SK-N-SH (cell line): Measurements from ENCODE around the gene CUEDC1. TPM values are rescaled to one million over a fixed set of nuclear protein-coding genes. Genes with fewer than 3 reads are reported as not detected.

ENCODE experiments used
- CTCF ChIA-PET: fragments of 300-600, 350-600 bp; formaldehyde crosslinking; extraction: SDS; loops from one replicate; lab custom pipeline; 2021; lab: Yijun Ruan, JAX
- POLR2A ChIA-PET: fragments of 350-600 bp; sonication (Branson Sonifier 250); formaldehyde crosslinking; extraction: SDS; loops from one replicate; lab custom pipeline; 2020; ENCODE audit warnings: antibody characterized with exemption, inconsistent platforms; lab: Yijun Ruan, JAX
- DNase-seq: peaks from one replicate; pipeline ENCODE4 v3.0.0; 2012
- H2AFZ ChIP-seq: fragments of 200-600 bp; sonication (generic); 2 replicates; pipeline ENCODE4 v1.8.1; 2016; ENCODE audit warnings: antibody characterized with exemption, mild to moderate bottlenecking, low read depth
- H3F3A ChIP-seq: fragments of 200-600 bp; sonication (generic); replicated peaks from 2 replicates; pipeline ENCODE3; 2016; ENCODE audit warnings: antibody characterized with exemption, mild to moderate bottlenecking; ENCODE audit not compliant: insufficient read depth
- H3K27ac ChIP-seq, 2 experiments: fragments of 200-500 bp in 1 of 2; fragments of 200-600 bp in 1 of 2; sonication (Bioruptor generic) in 1 of 2; sonication (generic), shearing (Covaris generic) in 1 of 2; 2 replicates each; pipeline versions ENCODE4 v1.5.1 to v1.6.1; 2014 to 2016; ENCODE audit warnings: low read depth in 2 of 2, inconsistent platforms in 1 of 2, low read length in 1 of 2, mild to moderate bottlenecking in 1 of 2, mixed read lengths in 1 of 2
- H3K27me3 ChIP-seq: fragments of 200-600 bp; sonication (generic), shearing (Covaris generic); 2 replicates; pipeline ENCODE4 v1.6.1; 2016; ENCODE audit warnings: mixed run types; ENCODE audit not compliant: insufficient read depth
- H3K36me3 ChIP-seq, 2 experiments: fragments of 200-500 bp in 1 of 2; fragments of 200-600 bp in 1 of 2; sonication (Bioruptor generic) in 1 of 2; sonication (generic) in 1 of 2; replicated peaks in 1 of 2; 2 replicates each; pipeline versions ENCODE3 to v1.5.1; 2014 to 2016; ENCODE audit warnings: low read length in 1 of 2, mild to moderate bottlenecking in 1 of 2; ENCODE audit not compliant: insufficient read depth in 2 of 2, control insufficient read depth in 1 of 2
- H3K4me1 ChIP-seq, 2 experiments: fragments of 200-500 bp in 1 of 2; fragments of 200-600 bp in 1 of 2; sonication (Bioruptor generic) in 1 of 2; sonication (generic), shearing (Covaris generic) in 1 of 2; 2 replicates each; pipeline versions ENCODE4 v1.5.1 to v1.6.1; 2014 to 2016; ENCODE audit warnings: low read depth in 1 of 2, low read length in 1 of 2, mixed run types in 1 of 2; ENCODE audit not compliant: insufficient read depth in 2 of 2, control insufficient read depth in 1 of 2
- H3K4me2 ChIP-seq: fragments of 200-600 bp; sonication (generic), shearing (Covaris generic); 2 replicates; pipeline ENCODE4 v1.6.1; 2017; ENCODE audit warnings: mixed run types
- H3K4me3 ChIP-seq, 2 experiments: fragments of 200-500 bp in 1 of 2; fragments of 200-600 bp in 1 of 2; sonication (Bioruptor generic) in 1 of 2; sonication (generic), shearing (Covaris generic) in 1 of 2; 2 replicates each; pipeline versions ENCODE4 v1.5.1 to v1.8.1; 2014 to 2016; ENCODE audit warnings: low read depth in 2 of 2, inconsistent platforms in 1 of 2, low read length in 1 of 2, mild to moderate bottlenecking in 1 of 2, mixed read lengths in 1 of 2, moderate library complexity in 1 of 2
- H3K79me2 ChIP-seq: fragments of 200-600 bp; sonication (generic); 2 replicates; pipeline ENCODE4 v1.8.1; 2017; ENCODE audit warnings: mild to moderate bottlenecking; ENCODE audit not compliant: insufficient read depth
- H3K9ac ChIP-seq: fragments of 200-600 bp; sonication (generic); 2 replicates; pipeline ENCODE4 v1.6.1; 2017; ENCODE audit warnings: mixed run types
- H3K9me2 ChIP-seq: fragments of 200-600 bp; sonication (generic); 2 replicates; pipeline ENCODE4 v1.6.1; 2017; ENCODE audit warnings: mixed run types
- H3K9me3 ChIP-seq: fragments of 200-600 bp; sonication (generic); 2 replicates; pipeline ENCODE4 v1.6.1; 2017; ENCODE audit warnings: mixed run types, mild to moderate bottlenecking, moderate library complexity
- H4K20me1 ChIP-seq: fragments of 200-600 bp; sonication (generic); 2 replicates; pipeline ENCODE4 v1.6.1; 2017; ENCODE audit warnings: mild to moderate bottlenecking, mixed run types; ENCODE audit not compliant: insufficient read depth
- CHD2 ChIP-seq: fragments of 150-350 bp; IDR thresholded peaks from 2 replicates; pipeline ENCODE4 v1.6.1; 2018; ENCODE audit warnings: low read length; ENCODE audit not compliant: partially characterized antibody
- EP300 ChIP-seq, 2 experiments: IDR thresholded peaks; 2 replicates each; pipeline versions ENCODE4 v1.4.0 to v1.6.1; 2012; ENCODE audit warnings: borderline replicate concordance in 1 of 2, low read depth in 1 of 2, low read length in 1 of 2
- MXI1 ChIP-seq: IDR thresholded peaks from 2 replicates; pipeline ENCODE4 v1.6.1; 2012; ENCODE audit warnings: mild to moderate bottlenecking, low read depth, low read length, improper control_type of control experiment
- NFIC ChIP-seq: IDR thresholded peaks from 2 replicates; pipeline ENCODE4 v1.4.0; 2012; ENCODE audit warnings: borderline replicate concordance
- NRF1 ChIP-seq: IDR thresholded peaks from 2 replicates; pipeline ENCODE4 v1.6.1; 2012; ENCODE audit warnings: low read depth, mild to moderate bottlenecking, low read length
- PBX3 ChIP-seq: IDR thresholded peaks from 2 replicates; pipeline ENCODE4; 2012
- RCOR1 ChIP-seq: fragments of 150-350 bp; IDR thresholded peaks from 2 replicates; pipeline ENCODE4 v1.6.1; 2017; ENCODE audit warnings: antibody characterized with exemption, low read length
- SIN3A ChIP-seq: IDR thresholded peaks from 2 replicates; pipeline ENCODE4 v1.6.1; 2012; ENCODE audit warnings: low read depth, mild to moderate bottlenecking, low read length, moderate library complexity, borderline replicate concordance
- SMC3 ChIP-seq: IDR thresholded peaks from 2 replicates; pipeline ENCODE4 v1.6.1; 2012; ENCODE audit warnings: low read depth, low read length, improper control_type of control experiment
- TAF1 ChIP-seq: IDR thresholded peaks from 2 replicates; pipeline ENCODE4 v1.6.1; 2012; ENCODE audit warnings: low read depth, mild to moderate bottlenecking, low read length, moderate library complexity, borderline replicate concordance
- USF2 ChIP-seq: fragments of 150-350 bp; IDR thresholded peaks from 2 replicates; pipeline ENCODE4 v1.6.1; 2017; ENCODE audit warnings: antibody characterized with exemption, low read length, low read depth, borderline replicate concordance
- WGBS: methylation state at CpG from one replicate; pipeline ENCODE4 v1.1.6; 2017; ENCODE audit warnings: low lambda C conversion rate; 5-methylcytosine and 5-hydroxymethylcytosine counted together
- polyA plus RNA-seq, 3 experiments: library from polyadenylated mRNA; depleted of rRNA; stranded (reverse); fragments of >200 nt; gene quantifications; 2 replicates each; pipeline ENCODE4 v1.2.3, GENCODE V29; 2012

The CUEDC1 gene
- polyA plus RNA-seq, 1 of the 3 experiments (the other 2 are of a cell fraction) = 58.9 TPM

GRCh38 chr17:57874434-57875289 is 80.5 kb downstream of the CUEDC1 start (continued):
- TF ChIP-seq SMC3 (no peak), MXI1 (peak; percentile 34; the same call in 1 of the 2 replicates), NRF1 (no peak), USF2 (0 out of 2 replicates have a peak, but pooled peaks have one; percentile 35), CHD2 (no peak), PBX3 (peak; percentile 69; the same call in 1 of the 2 replicates), TAF1 (peak; percentile 37; the same call in 1 of the 2 replicates), RCOR1 (no peak), SIN3A (peak; percentile 88; the same call in 1 of the 2 replicates), NFIC (peak; percentile 89), EP300 (IDR thresholded peaks at IDR 0.05; ENCODE audit: borderline replicate concordance in 1 of 2, low read depth in 1 of 2, low read length in 1 of 2) (peak in 1 of 2 experiments; percentile 96; a peak in 2 of 4 replicates)
- TF ChIP-seq, all 33 proteins: peak for 20

- H3K4me3 ChIP-seq = no peak overlapping the region
- no peak overlapping the region for H2AFZ ChIP-seq
- 54% methylated on average over 6 of the region's 7 CpGs for WGBS
- peaks cover 58% of the 10 kb centered on the region for H3F3A ChIP-seq
- peak overlapping the region; percentile 87 to 100 for H3K27ac ChIP-seq
- H3K9ac ChIP-seq = peak overlapping the region; percentile 92
- no peaks in the 10 kb centered on the region for H3K9me3 ChIP-seq
- POLR2A ChIA-PET = interaction anchor here (1.1 to 1.7 kb wide), 2 partner anchors 31 to 119 kb away, joined by 3 to 6 read pairs; no protein-coding TSS in a partner anchor
- no peaks in the 10 kb centered on the region for H3K27me3 ChIP-seq
- no peak for DNase-seq
- peaks cover 39 to 68% of the 10 kb centered on the region in 2 experiments; a peak in 3 of 4 replicates for H3K4me1 ChIP-seq
- CTCF ChIA-PET = interaction anchor here (0.7 to 12.2 kb wide), 8 partner anchors 16 to 759 kb away, joined by 3 to 171 read pairs (median 5); no protein-coding TSS in a partner anchor
- H3K79me2 ChIP-seq = peaks cover 32% of the 10 kb centered on the region
- no peaks in the 10 kb centered on the region for H3K9me2 ChIP-seq
- no peak for TF ChIP-seq TAF1
- H3K4me2 ChIP-seq = peak overlapping the region; percentile 87
- no peaks in the 10 kb centered on the region for H4K20me1 ChIP-seq
- H3K36me3 ChIP-seq = peaks cover 16 to 29% of the 10 kb centered on the region in 2 experiments
Measured at GRCh38 chr17:57874058-57874419, 81.2 kb downstream of the CUEDC1 start.
